Kasumi-1 (cell line): ENCODE measurements around the gene HLA-DPB1.
A peak's percentile ranks its signal among the peaks of the same experiment; 100 is the strongest.
"Not testable (repeated sequence)": the region's sequence is repeated elsewhere in the genome, so short reads cannot be mapped to it uniquely, and the experiment has no call there.

ENCODE experiments used
- DNase-seq, 2 experiments: peaks; one replicate each; lab custom pipeline; 2025; lab: John Stamatoyannopoulos, UW

The HLA-DPB1 gene

DNA sequence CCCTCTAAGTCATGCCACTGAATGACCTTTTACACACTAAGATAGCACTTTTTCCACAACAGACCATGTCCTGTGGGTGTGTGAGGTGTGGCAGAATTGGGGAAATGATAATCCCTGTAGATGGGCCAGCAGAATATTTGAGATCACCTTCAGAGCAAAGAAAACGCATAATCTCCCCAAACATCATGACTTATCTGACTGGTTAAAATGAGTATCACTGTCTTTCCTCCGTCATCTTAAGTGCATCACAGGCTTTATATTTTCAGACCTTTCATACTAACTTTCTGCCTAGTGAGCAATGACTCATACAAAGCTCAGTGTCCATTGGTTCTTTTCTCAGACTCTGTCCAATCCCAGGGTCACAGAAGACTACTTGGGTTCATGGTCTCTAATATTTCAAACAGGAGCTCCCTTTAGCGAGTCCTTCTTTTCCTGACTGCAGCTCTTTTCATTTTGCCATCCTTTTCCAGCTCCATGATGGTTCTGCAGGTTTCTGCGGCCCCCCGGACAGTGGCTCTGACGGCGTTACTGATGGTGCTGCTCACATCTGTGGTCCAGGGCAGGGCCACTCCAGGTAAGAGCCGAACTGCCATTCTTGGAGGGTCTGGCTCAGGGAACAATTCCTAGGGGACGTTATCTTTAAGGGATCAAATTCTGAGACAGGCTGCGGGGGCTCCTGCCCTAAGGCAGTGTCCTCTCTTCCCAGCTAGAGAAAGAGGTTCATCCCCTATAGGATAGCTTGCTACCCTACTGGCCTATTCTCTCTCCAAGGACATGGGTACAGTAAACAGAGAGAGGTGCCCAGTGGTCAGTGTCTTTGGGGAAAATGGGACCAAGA, at the start of gene HLA-DPB1:
HLA-DPB1 (plus strand) TSS at position 423 of the 838 bp plus-strand sequence; CDS start at position 475, 52 bp downstream.
- peak; percentile 50 to 73 for DNase-seq

DNA sequence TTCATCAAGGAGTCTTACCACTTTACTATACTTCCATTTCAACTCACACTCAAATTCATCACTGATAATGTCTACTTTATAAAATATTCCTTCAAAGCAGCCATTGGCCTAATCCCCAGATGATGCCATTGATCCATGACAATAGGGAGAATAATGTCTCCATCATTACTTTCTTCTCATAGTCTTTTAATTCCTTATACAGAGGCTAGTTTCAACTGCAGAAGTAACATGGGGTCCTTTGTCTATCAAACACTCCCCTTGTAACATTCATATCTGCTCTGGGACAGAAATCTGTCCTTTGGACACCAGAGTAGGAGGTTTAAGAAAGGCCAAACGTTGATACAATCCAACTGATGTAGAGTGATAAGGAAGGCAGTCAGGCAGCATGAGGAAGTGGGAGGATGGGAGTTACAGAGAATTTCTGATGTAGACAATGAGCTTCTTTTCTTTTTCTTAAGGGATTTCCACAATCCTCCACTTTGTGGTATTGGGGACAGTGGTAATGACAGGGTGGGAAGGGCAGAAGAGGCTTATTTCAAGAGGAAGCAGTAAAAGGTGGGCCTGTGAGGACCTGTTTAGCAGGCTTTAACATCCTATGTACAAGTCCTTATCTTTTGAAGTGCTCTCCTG, 47.5 kb upstream of the HLA-DPB1 start:
- DNase-seq: no peak

DNA sequence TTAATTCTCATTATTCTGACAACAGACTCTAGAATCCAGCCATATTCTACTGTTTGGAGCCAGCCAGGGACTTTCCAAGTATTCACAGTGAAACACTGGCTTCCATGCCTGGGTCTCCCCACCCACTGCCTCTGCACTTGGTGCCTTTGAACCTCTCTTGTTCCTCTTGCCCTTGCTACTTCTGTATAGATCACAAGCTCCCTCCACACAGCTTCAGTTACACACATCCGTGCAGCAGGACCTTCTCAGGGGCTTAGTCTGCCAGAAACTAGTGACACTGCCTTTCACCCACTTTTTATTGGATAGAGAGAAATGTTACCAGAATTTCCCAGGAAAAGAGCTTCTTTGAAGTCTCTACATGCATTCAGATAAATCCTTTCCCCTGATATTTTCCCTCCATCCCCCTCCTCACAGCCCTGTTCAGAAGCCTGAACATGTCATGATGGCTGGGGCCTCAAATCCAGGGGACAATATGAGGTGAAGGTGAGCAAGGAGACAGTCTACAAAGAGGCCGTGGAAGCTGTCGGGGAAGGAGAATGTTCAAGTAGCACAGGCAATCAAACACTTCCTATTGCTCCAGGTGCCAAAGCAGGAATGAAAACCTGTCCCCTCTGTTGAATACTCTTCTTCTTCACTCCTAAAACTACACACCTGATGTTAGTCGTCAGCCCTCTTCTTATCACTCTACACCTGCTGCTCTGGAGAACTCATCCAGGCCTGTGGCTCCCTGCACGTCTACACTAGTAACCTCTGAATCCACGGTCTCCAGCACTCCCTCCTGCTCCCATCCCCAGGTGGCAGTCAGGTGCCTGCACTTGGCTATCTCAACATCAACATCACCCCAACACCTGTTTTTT, 46.2 kb upstream of the HLA-DPB1 start:
- DNase-seq: no peak

DNA sequence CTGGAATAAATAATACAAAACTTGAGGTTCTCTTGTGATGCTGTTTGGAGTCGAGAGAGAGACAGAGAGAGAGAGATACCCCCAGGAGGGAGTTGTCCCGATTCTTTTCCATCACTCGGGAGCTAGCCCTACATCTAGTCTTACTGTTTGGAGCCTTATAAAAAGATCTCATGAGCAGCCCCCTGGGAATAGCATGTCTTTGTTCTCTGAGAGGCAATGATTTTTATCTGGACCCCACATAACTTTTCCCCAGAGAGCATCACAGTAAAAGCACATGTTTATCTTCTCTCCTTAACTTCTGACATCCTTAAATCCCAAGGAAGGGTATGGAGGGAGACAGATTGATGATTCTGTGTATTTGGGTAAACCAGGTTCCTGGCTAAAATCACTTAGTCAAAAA, 45.5 kb upstream of the HLA-DPB1 start:
- DNase-seq: no peak

DNA sequence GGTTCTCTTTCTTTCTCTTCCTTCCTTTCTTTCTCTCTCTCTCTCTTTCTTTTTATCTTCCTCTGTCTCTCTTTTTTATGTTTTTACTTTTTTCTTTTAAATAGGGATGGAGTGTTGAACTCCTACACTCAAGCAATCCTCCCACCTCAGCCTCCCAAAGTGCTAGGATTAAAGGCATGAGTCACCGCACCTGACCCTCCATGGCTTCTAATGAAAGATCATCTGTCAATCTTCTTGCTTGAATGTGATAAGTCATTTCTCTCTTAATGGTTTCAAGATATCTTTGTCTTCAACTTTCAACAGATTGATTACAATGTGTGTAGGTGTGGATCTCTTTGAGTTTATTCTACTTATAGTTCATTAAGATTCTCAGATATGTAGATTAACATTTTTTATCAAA, 41.2 kb upstream of the HLA-DPB1 start:
- no peak for DNase-seq

DNA sequence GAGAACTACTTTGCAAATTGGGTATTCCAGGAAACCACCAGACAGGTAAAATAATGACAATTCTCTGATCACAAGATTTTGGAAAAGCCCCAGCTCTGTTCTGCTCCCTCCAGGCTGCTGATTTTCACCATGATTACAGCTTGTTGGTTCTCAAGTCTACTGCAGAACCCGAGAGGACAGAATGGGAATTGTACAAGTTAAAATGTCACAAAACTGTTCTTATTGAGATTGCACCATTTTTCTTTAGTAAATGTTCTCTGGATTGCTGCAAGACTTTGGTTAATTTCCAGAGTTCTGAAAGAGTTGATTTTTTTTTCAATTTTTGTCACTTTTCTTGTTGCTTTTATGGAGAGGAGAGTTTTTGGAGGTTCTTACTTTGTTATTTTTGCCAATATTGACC, 39.3 kb upstream of the HLA-DPB1 start:
- DNase-seq: no peak

DNA sequence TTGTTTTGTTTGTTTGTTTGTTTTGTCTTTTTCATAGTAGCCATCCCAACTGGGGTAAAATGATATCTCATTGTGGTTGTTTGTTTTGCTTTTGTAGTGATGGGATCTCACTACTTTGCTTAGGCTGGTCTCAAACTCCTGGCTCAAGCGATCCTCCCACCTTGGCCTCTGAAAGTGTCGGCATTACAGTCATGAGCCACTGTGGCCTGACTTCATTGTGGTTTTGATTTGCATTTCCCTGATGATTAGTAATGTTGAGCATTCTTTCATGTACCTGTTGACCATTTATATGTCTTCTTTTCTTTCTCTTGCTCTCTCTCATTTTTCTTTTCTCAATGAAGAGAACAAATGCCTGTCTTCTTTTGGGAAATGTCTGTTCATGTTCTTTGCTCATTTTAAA, 35.6 kb upstream of the HLA-DPB1 start:
- no peak for DNase-seq

DNA sequence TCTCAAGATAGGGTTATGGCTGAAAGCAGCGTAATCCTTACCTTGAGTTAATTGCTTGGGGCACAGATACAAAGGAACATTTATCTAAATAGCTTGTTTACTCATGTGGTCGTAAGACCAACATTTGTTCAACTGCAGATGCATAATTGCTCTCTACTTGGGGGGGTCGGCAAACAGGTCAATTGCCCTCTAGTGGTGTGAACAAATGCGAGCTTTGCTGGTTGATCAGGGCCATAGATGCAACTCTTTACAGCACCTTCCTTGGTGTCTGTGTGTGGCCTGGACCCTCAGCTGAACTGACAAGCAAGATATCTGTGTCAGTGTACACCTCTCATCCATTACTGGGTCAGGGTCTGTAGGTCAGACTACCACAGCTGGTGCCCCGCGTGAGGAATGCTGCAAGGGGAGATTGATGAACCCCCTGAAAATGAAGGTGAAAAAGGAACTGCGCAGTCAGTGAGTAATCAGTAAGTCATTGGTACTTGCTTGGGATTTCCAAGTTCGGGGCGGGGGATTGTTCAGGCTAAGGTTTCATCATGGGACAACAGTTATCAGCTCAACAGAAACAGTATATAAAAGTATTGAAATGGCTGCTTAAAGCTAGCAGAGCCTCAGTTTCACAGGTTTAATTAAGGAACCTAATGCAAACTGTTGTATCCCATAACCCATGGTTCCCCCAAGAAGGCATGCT, 26.3 kb upstream of the HLA-DPB1 start:
- DNase-seq: no peak

DNA sequence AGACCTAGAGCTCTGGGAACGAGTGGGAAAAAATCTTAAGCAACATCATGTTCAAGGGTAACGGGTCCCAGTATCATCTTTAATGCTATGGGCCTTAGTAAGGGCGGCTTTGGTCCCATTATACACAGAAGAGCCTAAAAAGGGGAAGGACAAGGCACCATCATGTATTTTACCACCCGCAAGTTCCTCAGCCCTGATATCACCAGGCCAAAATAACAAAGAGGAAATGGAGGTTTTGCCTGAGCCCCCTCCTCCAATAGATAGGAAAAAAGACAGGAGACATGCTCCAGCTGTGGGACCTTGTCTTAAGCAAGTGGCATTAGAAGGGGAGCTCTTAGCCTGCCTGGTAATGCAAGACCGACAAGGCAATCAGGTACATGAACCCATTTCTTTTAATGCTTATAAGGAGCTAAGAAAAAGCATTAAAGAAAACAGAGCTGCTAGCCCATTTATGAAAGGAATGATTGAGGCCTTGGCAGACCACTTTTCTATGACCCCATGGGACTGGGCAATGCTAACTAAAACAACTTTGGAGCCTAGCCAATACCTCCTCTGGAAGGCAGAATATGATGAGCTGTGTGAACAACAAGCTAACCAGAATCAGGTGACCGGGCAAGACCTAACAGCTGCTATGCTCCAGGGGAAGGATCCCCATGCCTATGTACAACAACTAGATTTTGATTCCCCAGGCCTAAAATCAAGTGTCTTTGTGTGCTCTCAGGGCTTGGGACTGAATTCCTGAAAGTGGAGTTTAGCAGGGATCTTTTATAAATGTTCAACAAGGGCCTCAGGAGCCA, 25.6 kb upstream of the HLA-DPB1 start:
- DNase-seq: no peak

DNA sequence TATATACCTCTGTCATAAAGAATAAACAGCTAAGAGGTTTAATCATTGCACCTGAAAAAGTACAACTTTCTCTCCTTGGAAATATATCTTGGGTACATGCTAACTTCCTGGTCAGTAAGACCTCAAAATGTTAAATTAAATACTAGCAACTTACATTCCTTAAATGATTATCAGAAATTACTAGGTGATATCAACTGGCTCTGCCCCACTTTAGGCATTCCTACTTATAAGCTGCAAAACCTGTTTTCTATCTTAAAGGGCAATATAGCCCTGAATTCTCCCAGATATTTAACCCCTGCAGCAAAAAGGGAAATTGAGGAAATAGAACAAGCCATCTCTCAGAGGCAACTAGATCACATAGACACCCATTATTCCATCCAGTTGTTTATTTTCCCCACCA, 23.2 kb upstream of the HLA-DPB1 start:
- DNase-seq: no peak

DNA sequence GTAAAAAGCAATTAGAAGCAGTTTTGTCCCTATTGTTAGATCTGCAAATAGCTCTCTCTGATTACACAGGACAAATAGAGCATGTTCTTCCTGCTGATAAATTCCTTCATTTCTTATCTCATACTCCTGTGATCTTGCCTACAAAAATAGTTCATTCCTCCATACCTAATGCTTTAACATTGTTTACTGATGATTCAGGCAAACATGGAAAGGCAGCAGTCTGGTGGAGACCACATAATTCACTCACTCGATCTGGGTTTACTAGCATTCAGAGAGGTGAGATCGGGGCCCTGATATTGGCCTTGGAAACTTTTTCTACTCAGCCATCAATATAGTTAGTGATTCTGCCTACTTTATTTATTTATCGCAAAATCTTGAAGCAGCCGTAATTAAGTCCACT, 22.6 kb upstream of the HLA-DPB1 start:
- DNase-seq: no peak

DNA sequence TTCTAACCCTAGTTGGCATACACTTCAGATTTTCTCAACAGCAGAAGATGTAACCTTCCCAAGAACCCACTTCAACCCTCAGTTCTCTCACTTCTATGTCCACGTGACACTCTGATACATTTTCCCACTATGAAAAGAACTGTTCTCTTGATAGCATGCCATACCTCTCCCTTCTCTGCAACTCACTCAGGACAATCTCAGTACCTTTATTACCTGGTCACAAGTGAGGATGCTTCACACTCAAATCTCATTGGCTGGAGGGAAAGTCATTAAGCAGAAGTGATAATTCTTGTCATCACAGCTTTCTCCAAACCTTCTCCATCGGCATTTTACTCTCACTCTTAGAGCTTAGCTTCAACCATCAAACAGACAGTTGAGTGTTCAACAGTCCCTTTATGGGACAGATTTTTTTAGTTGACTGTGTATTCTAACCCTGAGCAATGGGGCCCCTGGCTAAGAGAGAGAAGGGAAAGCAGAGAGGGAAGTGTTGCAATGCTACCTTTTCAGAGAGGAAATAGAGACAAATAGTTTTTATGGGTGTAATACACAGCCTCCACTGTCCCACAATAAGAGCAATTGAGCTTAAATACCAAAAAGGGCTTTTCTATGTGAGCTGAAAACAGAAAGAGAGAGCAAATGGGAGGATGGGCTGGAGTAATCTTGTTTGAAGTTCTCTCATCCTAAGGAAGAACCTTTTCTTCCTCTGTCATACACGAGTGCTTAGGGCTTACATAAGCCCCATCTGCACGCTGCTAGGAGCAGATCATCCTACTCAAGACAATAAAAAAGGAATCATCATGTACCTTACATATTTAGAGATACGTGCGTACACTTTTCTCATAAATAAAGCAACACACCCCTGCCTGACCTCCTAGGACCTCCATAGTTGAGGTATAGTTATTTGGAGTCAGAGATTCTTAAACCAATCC, 18.3 kb upstream of the HLA-DPB1 start:
- no peak for DNase-seq

DNA sequence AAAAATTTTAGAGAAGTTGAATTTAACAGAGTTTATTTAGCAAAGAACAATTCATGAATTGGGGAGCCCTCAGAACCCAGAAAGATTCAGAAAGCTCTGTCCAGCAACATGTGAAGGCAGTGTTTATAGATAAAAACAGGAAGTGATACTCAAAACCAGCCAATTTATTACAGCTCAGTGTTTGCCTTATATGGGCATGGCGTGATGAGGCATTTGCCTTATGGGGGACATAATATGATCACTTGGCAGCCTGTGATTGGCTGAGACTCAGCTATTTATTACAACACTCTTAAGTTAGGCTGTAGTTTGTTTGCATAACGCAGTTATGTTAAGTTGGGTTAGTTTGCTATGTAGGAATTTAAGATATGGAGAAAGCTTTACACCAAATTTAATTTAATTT, 13.8 kb upstream of the HLA-DPB1 start:
- DNase-seq: no peak

DNA sequence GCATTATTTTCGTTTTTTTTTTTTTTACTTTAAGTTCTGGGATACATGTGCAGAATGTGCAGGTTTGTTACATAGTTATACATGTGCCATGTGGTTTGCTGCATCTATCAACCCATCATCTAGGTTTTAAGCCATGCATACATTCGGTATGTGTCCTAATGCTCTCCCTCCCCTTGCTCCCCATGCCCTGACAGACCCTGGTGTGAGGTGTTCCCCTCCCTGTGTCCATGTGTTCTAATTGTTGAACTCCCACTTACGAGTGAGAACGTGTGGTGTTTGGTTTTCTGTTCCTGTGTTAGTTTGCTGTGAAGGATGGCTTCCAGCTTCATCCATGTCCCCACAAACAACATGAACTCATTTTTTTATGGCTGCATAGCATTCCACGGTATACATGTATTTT, 12.4 kb upstream of the HLA-DPB1 start:
- not testable (repeated sequence) for DNase-seq

DNA sequence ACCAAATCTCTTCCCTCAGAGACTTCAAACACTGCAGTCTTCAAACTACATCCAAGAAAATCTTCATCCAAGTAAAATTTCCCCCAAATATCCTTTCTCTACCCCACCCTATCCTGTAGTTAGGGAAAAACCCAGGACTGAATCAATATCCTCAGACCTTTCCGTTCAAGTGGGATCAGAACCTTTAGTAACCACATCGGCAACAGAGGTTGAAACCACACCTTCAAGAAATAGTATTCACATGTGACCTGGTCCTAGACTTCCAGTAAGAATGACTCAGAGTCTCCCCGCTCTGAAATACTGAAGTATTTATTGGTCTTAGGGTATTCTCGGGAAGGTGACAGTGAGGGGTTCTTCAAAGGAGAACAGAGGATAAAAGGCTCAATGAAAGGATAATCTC, 11.1 kb upstream of the HLA-DPB1 start:
- no peak for DNase-seq

DNA sequence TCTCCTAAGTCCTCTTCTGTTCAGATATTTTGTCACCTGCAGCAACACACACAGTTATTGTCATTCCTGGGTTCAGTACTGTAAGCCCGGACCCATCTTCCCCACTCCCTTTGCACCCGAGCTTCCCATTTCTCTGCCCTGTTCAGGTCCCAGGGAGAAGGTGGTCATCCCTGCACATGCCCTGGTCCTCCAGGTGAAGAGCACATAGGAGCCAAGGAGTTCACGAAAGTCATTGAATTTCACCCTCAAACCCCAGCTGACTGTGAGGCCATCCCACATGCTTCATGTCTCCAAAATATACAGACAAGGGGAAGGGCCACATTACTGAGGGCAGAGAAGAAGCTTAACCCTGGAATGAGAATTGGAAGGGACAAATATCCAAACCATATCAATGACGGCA, 10.5 kb upstream of the HLA-DPB1 start:
- no peak for DNase-seq

DNA sequence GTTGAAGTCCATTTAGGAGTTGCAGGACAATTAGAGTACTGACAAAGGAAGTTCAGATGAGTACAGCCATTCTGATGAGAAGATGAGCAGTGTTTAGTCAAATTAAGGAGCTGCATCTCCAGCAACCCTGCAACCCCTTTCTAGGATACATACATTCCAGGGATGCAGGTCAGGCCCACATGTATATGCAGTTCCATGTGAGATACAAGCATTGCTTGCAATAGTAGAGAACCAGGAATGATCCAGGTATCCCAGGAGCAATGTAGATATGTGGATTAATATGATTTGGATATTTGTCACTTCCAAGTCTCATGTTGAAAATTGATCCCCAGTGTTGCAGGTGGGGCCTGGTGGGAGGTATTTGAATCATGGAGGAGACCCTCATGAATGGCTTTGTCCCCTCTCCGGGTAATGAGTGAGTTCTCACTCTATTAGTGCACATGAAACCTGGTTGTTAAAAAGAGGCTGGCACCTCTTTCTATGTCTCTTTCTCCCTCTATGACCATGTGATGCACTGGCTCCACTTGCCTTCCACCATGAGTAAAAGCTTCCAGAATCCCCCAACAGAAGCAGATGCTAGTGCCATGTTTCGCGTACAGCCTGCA, 8.8 kb upstream of the HLA-DPB1 start:
- no peak for DNase-seq

DNA sequence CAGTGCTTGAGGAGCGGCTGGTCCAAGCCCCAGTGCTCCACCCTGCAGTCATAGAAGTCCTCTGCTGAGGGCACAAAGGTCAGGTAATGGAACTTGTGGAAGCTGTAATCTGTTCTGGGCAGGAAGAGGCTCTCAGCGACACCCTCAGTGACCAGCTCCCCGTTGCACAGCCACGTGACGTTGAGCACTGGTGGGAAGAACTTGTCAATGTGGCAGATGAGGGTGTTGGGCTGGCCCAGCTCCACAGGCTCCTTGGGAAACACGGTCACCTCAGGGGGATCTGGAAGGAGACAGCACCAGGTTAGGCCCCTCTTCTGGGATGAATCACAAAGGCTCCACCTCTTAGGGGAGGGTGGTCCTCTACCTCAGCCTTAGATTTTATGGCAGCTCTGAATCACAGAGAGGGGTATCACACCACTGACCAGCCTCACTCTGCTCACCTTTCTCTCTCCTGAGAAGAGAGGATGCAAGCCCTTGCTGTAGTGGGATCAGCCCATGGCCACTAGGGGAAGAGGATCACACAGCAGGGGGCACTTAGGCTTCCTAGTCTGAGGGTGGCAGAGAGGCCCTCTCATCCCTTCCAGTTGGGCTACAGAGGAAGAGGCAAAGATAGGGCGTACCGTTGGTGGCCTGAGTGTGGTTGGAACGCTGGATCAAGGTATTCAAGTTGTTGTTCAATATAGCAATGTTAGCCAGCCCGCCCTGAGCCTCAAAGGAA, 6.6 kb upstream of the HLA-DPB1 start:
- DNase-seq: no peak

DNA sequence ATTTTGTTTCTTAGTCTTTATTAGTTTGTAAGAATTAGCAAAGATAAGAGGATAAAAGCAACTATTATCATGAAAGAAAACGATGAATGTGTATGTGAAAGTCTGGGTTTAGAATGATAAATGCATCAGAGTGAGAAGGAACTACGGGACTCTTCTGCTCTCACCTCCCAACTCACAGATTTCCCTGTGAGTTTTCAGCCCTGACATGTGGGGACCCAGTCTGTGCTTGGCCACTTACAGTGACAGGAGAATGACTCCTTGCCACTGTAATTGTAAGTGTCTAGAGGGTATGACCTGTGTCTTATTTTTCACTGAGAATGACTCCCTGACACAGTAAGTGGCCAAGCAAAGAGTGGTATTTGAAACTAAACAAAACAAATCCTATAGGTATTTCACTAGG, 4.9 kb upstream of the HLA-DPB1 start:
- DNase-seq: no peak
